PC-9 (cell line): ENCODE results near the gene TPRG1. TPM values are rescaled to one million over a fixed set of nuclear protein-coding genes. Genes with fewer than 3 reads are reported as not detected.

Experiments used
- BruUV-seq: library from RNA; stranded (reverse); fragments of 400-500 nt; replicated peaks from 2 replicates; lab custom pipeline; 2021; lab: Mats Ljungman, UMichigan
- CTCF ChIA-PET: fragments of 300-600 bp; sonication (Branson Sonifier 250); formaldehyde crosslinking; loops from one replicate; lab custom pipeline; 2022; ENCODE audit warnings: antibody characterized with exemption; lab: Charles Lee
- POLR2A ChIA-PET: fragments of 300-600 bp; sonication (Branson Sonifier 250); formaldehyde crosslinking; loops from one replicate; lab custom pipeline; 2022; ENCODE audit warnings: antibody characterized with exemption; ENCODE audit not compliant: unreplicated experiment; lab: Charles Lee
- DNase-seq, 2 experiments: peaks; one replicate each; pipeline versions ENCODE4 v3.0.0 to v3.0.0-alpha.2; 2015 to 2022; ENCODE audit warnings: mixed read lengths in 1 of 2
- H2AFZ ChIP-seq: fragments of 200-600 bp; sonication (generic); 2 replicates; pipeline ENCODE4 v1.8.1; 2017; ENCODE audit warnings: antibody characterized with exemption
- H3F3A ChIP-seq: fragments of 200-600 bp; sonication (generic); 2 replicates; pipeline ENCODE4 v1.8.1; 2017; ENCODE audit warnings: antibody characterized with exemption, mild to moderate bottlenecking, low read depth; ENCODE audit not compliant: insufficient read depth
- H3K27ac ChIP-seq: fragments of 200-600 bp; sonication (generic); 2 replicates; pipeline ENCODE4 v1.6.1; 2016; ENCODE audit warnings: mixed run types
- H3K27me3 ChIP-seq: fragments of 200-600 bp; sonication (generic); 2 replicates; pipeline ENCODE4 v1.6.1; 2016; ENCODE audit warnings: low read depth, mixed run types; ENCODE audit not compliant: insufficient read depth
- H3K36me3 ChIP-seq: fragments of 200-600 bp; sonication (generic); 2 replicates; pipeline ENCODE4 v1.6.1; 2016; ENCODE audit warnings: low read depth, mixed run types
- H3K4me1 ChIP-seq: fragments of 200-600 bp; sonication (generic); replicated peaks from 2 replicates; pipeline ENCODE4 v1.6.1; 2016; ENCODE audit warnings: mixed run types; ENCODE audit not compliant: insufficient read depth
- H3K4me2 ChIP-seq: fragments of 200-600 bp; sonication (generic); 2 replicates; pipeline ENCODE4 v1.6.1; 2017; ENCODE audit warnings: mixed run types
- H3K4me3 ChIP-seq: fragments of 200-600 bp; sonication (generic); 2 replicates; pipeline ENCODE4 v1.6.1; 2016; ENCODE audit warnings: mixed run types
- H3K79me2 ChIP-seq: fragments of 200-600 bp; sonication (generic); 2 replicates; pipeline ENCODE4 v1.6.1; 2017; ENCODE audit warnings: low read depth, mixed run types
- H3K9me2 ChIP-seq: fragments of 200-600 bp; sonication (generic); 2 replicates; pipeline ENCODE4 v1.8.1; 2017; ENCODE audit warnings: mild to moderate bottlenecking; ENCODE audit not compliant: insufficient read depth
- H3K9me3 ChIP-seq: fragments of 200-600 bp; sonication (generic); 2 replicates; pipeline ENCODE4 v1.8.1; 2016; ENCODE audit warnings: low read depth; ENCODE audit not compliant: insufficient read depth
- H4K20me1 ChIP-seq: fragments of 200-600 bp; sonication (generic); 2 replicates; pipeline ENCODE4 v1.8.1; 2017; ENCODE audit not compliant: insufficient read depth
- EZH2 ChIP-seq: fragments of 200-600 bp; sonication (generic); IDR thresholded peaks from 2 replicates; pipeline ENCODE4 v1.8.0; 2017; ENCODE audit warnings: antibody characterized with exemption, low read depth
- intact Hi-C: fragments of 100-400 bp; cut with micrococcal nuclease; formaldehyde crosslinking; loops from one replicate; pipeline ENCODE4 v1.10.0; 2022; ENCODE audit not compliant: unreplicated experiment
- total RNA-seq: library from RNA; stranded (reverse); gene quantifications from 2 replicates; pipeline ENCODE4 v1.2.3, GENCODE V29; 2021
- TF ChIP-seq, protein P1 (sequence below): fragments of 200-600 bp; sonication (generic); conservative IDR thresholded peaks from 2 replicates; pipeline ENCODE4 v1.6.1; 2017; ENCODE audit warnings: mixed run types, antibody characterized with exemption, mild to moderate bottlenecking, moderate library complexity

The TPRG1 gene
- total RNA-seq, 1 experiment from 2014 or later = 1.9 TPM

DNA sequence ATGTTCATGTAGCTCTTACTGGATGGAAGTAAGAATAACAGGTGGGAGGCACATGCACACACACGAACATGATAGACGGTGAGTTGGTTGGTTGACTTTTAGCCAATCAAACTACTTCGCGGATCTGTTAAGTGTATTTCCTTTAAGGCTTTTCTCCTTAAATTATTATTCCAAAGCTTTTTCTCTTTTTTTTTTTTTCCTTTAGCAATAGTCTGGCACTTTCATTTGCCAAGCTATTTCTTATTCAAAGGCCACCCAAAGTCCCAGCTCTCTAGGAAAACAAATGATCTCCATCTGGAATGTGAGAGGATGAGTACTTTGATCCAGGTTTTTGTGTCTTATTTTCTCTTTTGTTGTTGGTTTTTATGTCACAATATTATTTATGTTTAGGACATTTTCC is 141.1 kb downstream of the TPRG1 start:
- CTCF ChIA-PET = no interaction called here

DNA sequence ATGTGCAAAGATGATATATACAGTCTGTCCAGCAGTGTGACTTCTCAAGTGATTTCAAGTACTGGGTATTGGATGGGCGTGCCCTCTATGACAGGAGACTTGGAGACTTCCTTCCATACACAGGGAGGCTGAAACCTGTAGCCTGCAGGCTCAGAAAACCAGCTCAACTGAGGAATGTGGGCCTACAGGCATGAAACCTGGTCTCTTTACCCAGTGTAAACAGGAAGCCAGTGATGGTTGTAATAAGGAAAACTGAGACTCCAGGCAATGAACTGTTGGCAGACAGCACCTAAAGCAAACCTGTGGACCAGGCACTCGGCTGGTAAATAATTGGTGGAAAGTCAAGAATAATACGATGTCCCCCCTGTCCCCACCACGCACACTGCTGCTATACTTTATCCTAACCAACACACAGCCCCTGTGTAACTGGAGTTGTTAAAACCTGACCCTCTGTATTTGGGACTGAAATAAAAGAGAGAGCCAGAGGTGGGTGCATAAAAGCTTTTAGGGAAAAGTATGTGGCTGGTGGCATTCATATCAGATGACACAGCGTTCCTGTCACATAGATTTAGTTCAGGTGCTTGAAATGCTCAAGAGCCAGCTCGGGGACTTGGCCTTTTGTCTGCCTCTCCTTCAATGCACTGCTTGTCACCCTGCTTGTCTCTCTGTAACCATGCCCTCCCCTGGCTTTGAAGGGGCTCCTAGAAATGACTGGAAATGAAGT is 144.7 kb downstream of the TPRG1 start:
- Histone ChIP-seq H3K4me1 (peaks cover 31% of the 10 kb centered on the region), H3K27me3 (no peaks in the 10 kb centered on the region), H3K9me3 (peaks cover 46% of the 10 kb centered on the region), H3K79me2 (no peaks in the 10 kb centered on the region), H3K9me2 (no peaks in the 10 kb centered on the region), H3K36me3 (peaks cover 14% of the 10 kb centered on the region), H3F3A (peaks cover 32% of the 10 kb centered on the region), H3K4me3 (peak overlapping the region; percentile 1; the same call in 1 of the 2 replicates), H3K27ac (peak overlapping the region; percentile 89), H2AFZ (peak overlapping the region; percentile 44), H3K4me2 (peak overlapping the region; percentile 53), H4K20me1 (no peaks in the 10 kb centered on the region)
- intact Hi-C loops = loop anchor here (1.0 to 5.0 kb wide), 7 partner anchors 8 to 1031 kb away; no protein-coding TSS in a partner anchor
- DNase-seq = peak; percentile 90 to 100
- ChIA-PET CTCF (no interaction called here), POLR2A (interaction anchor here (0.6 to 1.0 kb wide), 6 partner anchors 11 to 685 kb away, joined by 3 to 15 read pairs (median 3); no protein-coding TSS in a partner anchor)
- TF ChIP-seq, protein P1, sequence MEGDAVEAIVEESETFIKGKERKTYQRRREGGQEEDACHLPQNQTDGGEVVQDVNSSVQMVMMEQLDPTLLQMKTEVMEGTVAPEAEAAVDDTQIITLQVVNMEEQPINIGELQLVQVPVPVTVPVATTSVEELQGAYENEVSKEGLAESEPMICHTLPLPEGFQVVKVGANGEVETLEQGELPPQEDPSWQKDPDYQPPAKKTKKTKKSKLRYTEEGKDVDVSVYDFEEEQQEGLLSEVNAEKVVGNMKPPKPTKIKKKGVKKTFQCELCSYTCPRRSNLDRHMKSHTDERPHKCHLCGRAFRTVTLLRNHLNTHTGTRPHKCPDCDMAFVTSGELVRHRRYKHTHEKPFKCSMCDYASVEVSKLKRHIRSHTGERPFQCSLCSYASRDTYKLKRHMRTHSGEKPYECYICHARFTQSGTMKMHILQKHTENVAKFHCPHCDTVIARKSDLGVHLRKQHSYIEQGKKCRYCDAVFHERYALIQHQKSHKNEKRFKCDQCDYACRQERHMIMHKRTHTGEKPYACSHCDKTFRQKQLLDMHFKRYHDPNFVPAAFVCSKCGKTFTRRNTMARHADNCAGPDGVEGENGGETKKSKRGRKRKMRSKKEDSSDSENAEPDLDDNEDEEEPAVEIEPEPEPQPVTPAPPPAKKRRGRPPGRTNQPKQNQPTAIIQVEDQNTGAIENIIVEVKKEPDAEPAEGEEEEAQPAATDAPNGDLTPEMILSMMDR = no peak
- no peak for TF ChIP-seq EZH2
- TSS peak; percentile 36 for BruUV-seq

More for the DNA sequence above, 141.1 kb downstream of the TPRG1 start:
- POLR2A ChIA-PET = interaction anchor here (0.6 kb wide), 1 partner anchor 1933 kb away, joined by 3 read pairs; no protein-coding TSS in a partner anchor
- DNase-seq = no peak
- Histone ChIP-seq H3K27ac (no peak overlapping the region), H3K79me2 (no peaks in the 10 kb centered on the region), H3K4me2 (no peak overlapping the region), H3K9me2 (no peaks in the 10 kb centered on the region), H3K36me3 (peaks cover 5% of the 10 kb centered on the region), H4K20me1 (no peaks in the 10 kb centered on the region), H2AFZ (no peak overlapping the region), H3K9me3 (peaks cover 44% of the 10 kb centered on the region; the same call in 1 of the 2 replicates), H3K4me1 (peaks cover 26% of the 10 kb centered on the region), H3F3A (peaks cover 27% of the 10 kb centered on the region), H3K4me3 (no peak overlapping the region), H3K27me3 (no peaks in the 10 kb centered on the region)
- BruUV-seq = no TSS peak
- intact Hi-C loops = no loop called here
- TF ChIP-seq, protein P1 = no peak

DNA sequence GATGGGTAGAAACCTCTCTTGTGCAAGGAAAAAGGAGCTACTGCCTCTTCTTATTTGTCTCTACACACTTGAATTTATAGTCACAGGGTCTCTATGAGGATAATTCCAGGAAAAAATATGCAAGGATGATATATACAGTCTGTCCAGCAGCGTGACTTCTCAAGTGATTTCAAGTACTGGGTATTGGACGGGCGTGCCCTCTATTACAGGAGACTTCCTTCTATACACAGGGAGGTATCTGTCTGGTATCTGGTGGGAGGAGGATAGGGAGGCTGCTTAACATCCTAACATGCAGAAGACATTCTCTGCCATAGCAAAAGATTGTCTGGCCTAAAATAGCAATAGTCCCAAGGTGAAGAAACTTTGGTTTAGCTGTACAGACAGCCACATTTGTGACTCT is 146.1 kb downstream of the TPRG1 start:
- Histone ChIP-seq H3K4me1 (peaks cover 38% of the 10 kb centered on the region), H3F3A (peaks cover 43% of the 10 kb centered on the region), H3K9me2 (no peaks in the 10 kb centered on the region), H3K4me2 (peak overlapping the region; percentile 53; the same call in 1 of the 2 replicates), H4K20me1 (no peaks in the 10 kb centered on the region), H3K4me3 (no peak overlapping the region), H3K27me3 (no peaks in the 10 kb centered on the region), H3K36me3 (peaks cover 21% of the 10 kb centered on the region), H3K79me2 (no peaks in the 10 kb centered on the region), H3K9me3 (peaks cover 52% of the 10 kb centered on the region), H2AFZ (no peak overlapping the region), H3K27ac (peak overlapping the region; percentile 89)
- BruUV-seq = no TSS peak
- ChIA-PET POLR2A (interaction anchor here (0.6 kb wide), 1 partner anchor 21 kb away, joined by 4 read pairs; no protein-coding TSS in a partner anchor), CTCF (no interaction called here)
- TF ChIP-seq, protein P1 = no peak
- no peak for TF ChIP-seq EZH2
- DNase-seq = no peak
- intact Hi-C loops = loop anchor here (2.0 to 5.0 kb wide), 2 partner anchors 75 to 1029 kb away; no protein-coding TSS in a partner anchor
